Measurements from ENCODE around the gene MROH7. TPM values are rescaled to one million over a fixed set of nuclear protein-coding genes. Genes with fewer than 3 reads are reported as not detected.

MROH7 gene
- total RNA-seq, 4 donors from 2014 or later: 11.6 to 20.8 (median 14.8) TPM

- Histone ChIP-seq H3K36me3 (peaks cover 0 to 95% (median 79%) of the 10 kb centered on the region in 4 donors), H3K9me3 (no peaks in the 10 kb centered on the region), H3K4me1 (no peaks in the 10 kb centered on the region), H3K27me3 (no peaks in the 10 kb centered on the region), H3K27ac (replicated peaks in 1 of 4) (no peak overlapping the region), H3K4me3 (no peak overlapping the region)
- WGBS: 92% methylated on average over 9 of the region's 9 CpGs
- intact Hi-C loops (cut with DNase I): no loop called here
- no peak for DNase-seq (ENCODE audit: extremely low spot score)
- TF ChIP-seq EP300 (IDR thresholded peaks at IDR 0.05) (no peak), CTCF (IDR thresholded peaks at IDR 0.05) (no peak), POLR2AphosphoS5 (IDR thresholded peaks at IDR 0.05) (no peak), POLR2A (IDR thresholded peaks at IDR 0.05; ENCODE audit: low read depth) (no peak)
These were observed 35.2 kb upstream of the MROH7 start for GRCh38 chr1:54606096-54606989.

GRCh38 chr1:54606990-54607325, 34.6 kb upstream of the MROH7 start:
- no peaks in the 10 kb centered on the region for H3K9me3 ChIP-seq
- TF ChIP-seq POLR2AphosphoS5 (IDR thresholded peaks at IDR 0.05): no peak
- TF ChIP-seq CTCF (IDR thresholded peaks at IDR 0.05): no peak
- TF ChIP-seq EP300 (IDR thresholded peaks at IDR 0.05): no peak
- no peak for TF ChIP-seq POLR2A (IDR thresholded peaks at IDR 0.05; ENCODE audit: low read depth)
- no peak overlapping the region for H3K27ac ChIP-seq (replicated peaks in 1 of 4)
- 100% methylated on average over 1 of the region's 13 CpGs for WGBS
- no peaks in the 10 kb centered on the region for H3K27me3 ChIP-seq
- H3K36me3 ChIP-seq: peaks cover 0 to 88% (median 74%) of the 10 kb centered on the region in 4 donors
- intact Hi-C loops (cut with DNase I): no loop called here
- no peak for DNase-seq (ENCODE audit: extremely low spot score)
- H3K4me3 ChIP-seq: no peak overlapping the region
- H3K4me1 ChIP-seq: no peaks in the 10 kb centered on the region

- Histone ChIP-seq H3K27me3 (no peaks in the 10 kb centered on the region), H3K27ac (replicated peaks in 1 of 4) (no peak overlapping the region), H3K9me3 (no peaks in the 10 kb centered on the region), H3K36me3 (peaks cover 0 to 78% (median 67%) of the 10 kb centered on the region in 4 donors), H3K4me1 (no peaks in the 10 kb centered on the region), H3K4me3 (no peak overlapping the region)
- intact Hi-C loops (cut with DNase I): no loop called here
- DNase-seq (ENCODE audit: extremely low spot score): no peak
- 89% methylated on average over 5 of the region's 19 CpGs for WGBS
- TF ChIP-seq POLR2AphosphoS5 (IDR thresholded peaks at IDR 0.05) (no peak), POLR2A (IDR thresholded peaks at IDR 0.05; ENCODE audit: low read depth) (no peak), CTCF (IDR thresholded peaks at IDR 0.05) (no peak), EP300 (IDR thresholded peaks at IDR 0.05) (no peak)
These were observed 33.6 kb upstream of the MROH7 start for GRCh38 chr1:54607821-54608565.

GRCh38 chr1:54608566-54609230, 32.9 kb upstream of the MROH7 start:
- WGBS: 78% methylated on average over 7 of the region's 9 CpGs
- DNase-seq (ENCODE audit: extremely low spot score): no peak
- no peaks in the 10 kb centered on the region for H3K9me3 ChIP-seq
- no peak for TF ChIP-seq CTCF (IDR thresholded peaks at IDR 0.05)
- TF ChIP-seq EP300 (IDR thresholded peaks at IDR 0.05): no peak
- no peak for TF ChIP-seq POLR2AphosphoS5 (IDR thresholded peaks at IDR 0.05)
- no peak for TF ChIP-seq POLR2A (IDR thresholded peaks at IDR 0.05; ENCODE audit: low read depth)
- peaks cover 0 to 5% (median 0%) of the 10 kb centered on the region in 4 donors for H3K4me1 ChIP-seq
- peaks cover 0 to 72% (median 62%) of the 10 kb centered on the region in 4 donors for H3K36me3 ChIP-seq
- intact Hi-C loops (cut with DNase I): no loop called here
- no peaks in the 10 kb centered on the region for H3K27me3 ChIP-seq
- no peak overlapping the region for H3K4me3 ChIP-seq
- no peak overlapping the region for H3K27ac ChIP-seq (replicated peaks in 1 of 4)

All from esophagus muscularis mucosa (tissue), 4 donors.